ENCODE measurements around the gene COX4I1. TPM values are rescaled to one million over a fixed set of nuclear protein-coding genes. Genes with fewer than 3 reads are reported as not detected.

COX4I1 gene
- total and polyA plus RNA-seq, 7 donors = 627 to 1,800 (median 1,031) TPM

DNA sequence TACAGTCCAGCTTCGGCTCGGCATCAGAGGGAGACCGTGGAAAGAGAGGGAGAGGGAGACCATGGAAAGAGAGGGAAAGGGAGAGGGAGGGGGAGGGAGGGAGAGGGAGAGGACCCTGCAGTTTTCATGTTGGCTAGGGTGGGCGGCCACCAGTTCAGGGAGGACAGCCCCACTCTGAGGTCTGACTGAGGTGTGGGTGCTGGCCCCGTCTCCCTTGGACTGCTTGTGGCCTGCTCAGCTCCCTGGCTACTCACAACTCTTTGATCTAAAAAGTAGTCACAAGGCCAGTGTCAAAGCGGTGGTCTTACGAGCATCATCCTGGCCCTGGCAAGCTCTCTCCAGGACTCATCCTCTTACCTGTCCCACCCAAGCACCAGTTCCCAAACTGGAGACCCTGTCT, 9.4 kb downstream of the COX4I1 start:
- ATAC-seq = peak in 1 of 4 donors; percentile 28

DNA sequence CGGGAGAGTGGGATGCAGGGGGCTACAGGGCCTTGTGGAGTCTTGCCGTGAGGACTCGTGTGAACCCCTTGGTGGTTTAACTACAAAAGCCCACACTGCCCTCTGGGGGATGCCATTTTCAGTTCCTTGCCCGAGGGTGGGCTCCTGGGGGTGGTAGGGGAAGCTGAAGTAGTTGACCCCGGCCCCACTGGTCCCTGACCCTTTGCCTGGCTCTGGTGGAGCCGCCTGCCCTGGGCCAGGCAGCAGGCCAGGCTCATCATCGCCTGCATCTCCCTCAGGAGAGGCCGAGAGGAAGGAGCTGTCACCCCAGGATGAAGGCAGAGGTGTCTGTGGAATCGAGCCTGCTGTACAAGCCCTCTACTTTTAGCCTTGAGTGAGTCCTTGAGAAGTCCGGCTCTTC, 10.2 kb downstream of the COX4I1 start:
- DNase-seq = no peak
- Histone ChIP-seq H3K27ac (no peak overlapping the region), H3K36me3 (ENCODE audit: insufficient read depth in 1 of 2, low read depth in 1 of 2) (peaks cover 0 to 28% of the 10 kb centered on the region in 2 donors), H3K4me1 (no peaks in the 10 kb centered on the region), H3K27me3 (ENCODE audit: insufficient read depth in 3 of 3, low read length in 2 of 3) (peaks cover 0 to 3% (median 0%) of the 10 kb centered on the region in 3 donors), H3K4me3 (no peak overlapping the region), H3K9me3 (no peaks in the 10 kb centered on the region)
- WGBS, 3 donors = 69 to 75% (median 71%) methylated on average over 10 of the region's 10 CpGs
- TF ChIP-seq, protein P1, sequence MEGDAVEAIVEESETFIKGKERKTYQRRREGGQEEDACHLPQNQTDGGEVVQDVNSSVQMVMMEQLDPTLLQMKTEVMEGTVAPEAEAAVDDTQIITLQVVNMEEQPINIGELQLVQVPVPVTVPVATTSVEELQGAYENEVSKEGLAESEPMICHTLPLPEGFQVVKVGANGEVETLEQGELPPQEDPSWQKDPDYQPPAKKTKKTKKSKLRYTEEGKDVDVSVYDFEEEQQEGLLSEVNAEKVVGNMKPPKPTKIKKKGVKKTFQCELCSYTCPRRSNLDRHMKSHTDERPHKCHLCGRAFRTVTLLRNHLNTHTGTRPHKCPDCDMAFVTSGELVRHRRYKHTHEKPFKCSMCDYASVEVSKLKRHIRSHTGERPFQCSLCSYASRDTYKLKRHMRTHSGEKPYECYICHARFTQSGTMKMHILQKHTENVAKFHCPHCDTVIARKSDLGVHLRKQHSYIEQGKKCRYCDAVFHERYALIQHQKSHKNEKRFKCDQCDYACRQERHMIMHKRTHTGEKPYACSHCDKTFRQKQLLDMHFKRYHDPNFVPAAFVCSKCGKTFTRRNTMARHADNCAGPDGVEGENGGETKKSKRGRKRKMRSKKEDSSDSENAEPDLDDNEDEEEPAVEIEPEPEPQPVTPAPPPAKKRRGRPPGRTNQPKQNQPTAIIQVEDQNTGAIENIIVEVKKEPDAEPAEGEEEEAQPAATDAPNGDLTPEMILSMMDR (IDR thresholded peaks at IDR 0.05) = no peak
- no peak for ATAC-seq
- intact Hi-C loops (cut with DNase I) = loop anchor here in 1 of 2 donors (10.0 kb wide), 1 partner anchor 1505 kb away; the partner anchor contains the start of gene C16orf95

More for the DNA sequence above, 9.4 kb downstream of the COX4I1 start:
- Histone ChIP-seq H3K36me3 (ENCODE audit: insufficient read depth in 1 of 2, low read depth in 1 of 2) (peaks cover 0 to 33% of the 10 kb centered on the region in 2 donors), H3K27ac (no peak overlapping the region), H3K27me3 (ENCODE audit: insufficient read depth in 3 of 3, low read length in 2 of 3) (peaks cover 0 to 3% (median 0%) of the 10 kb centered on the region in 3 donors), H3K4me1 (no peaks in the 10 kb centered on the region), H3K4me3 (no peak overlapping the region), H3K9me3 (no peaks in the 10 kb centered on the region)
- intact Hi-C loops (cut with DNase I) = loop anchor here in 1 of 2 donors (10.0 kb wide), 1 partner anchor 1506 kb away; the partner anchor contains the start of gene C16orf95
- no peak for DNase-seq
- 81 to 93% (median 89%) methylated on average over 7 of the region's 7 CpGs for WGBS, 3 donors
- TF ChIP-seq, protein P1 (IDR thresholded peaks at IDR 0.05) = no peak

DNA sequence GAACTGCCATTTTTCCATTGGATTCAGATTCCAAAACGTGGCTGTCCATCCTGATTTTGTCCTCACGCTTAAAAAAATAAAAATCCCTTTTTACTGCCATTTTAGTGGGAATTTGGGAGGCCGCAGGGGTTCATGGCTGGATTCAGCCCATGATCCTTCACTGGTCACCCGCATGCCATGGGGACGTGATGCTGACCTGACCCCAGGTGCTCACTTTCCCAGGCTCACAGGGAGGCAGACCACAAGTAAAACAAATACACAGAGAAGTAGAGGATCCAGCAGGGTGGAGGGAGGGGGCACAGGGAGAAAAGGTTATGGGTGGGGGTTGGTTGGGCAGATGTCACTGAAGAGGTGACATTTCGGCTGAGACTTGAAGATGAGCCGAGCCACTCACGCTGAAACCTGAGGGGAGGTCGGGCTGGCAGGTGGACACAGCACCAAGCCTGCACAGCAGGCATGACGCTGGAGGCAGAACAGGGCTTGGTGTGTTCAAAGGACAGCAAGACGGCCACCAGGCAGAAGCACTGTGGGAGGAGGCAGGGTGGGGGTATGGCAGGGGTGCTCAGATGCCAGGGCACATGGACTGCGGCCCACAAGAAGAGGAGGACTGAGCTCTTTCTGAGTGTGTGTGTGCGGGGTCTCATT, 10.7 kb downstream of the COX4I1 start:
- Histone ChIP-seq H3K4me3 (no peak overlapping the region), H3K27me3 (ENCODE audit: insufficient read depth in 3 of 3, low read length in 2 of 3) (peaks cover 0 to 4% (median 0%) of the 10 kb centered on the region in 3 donors), H3K4me1 (no peaks in the 10 kb centered on the region), H3K9me3 (no peaks in the 10 kb centered on the region), H3K36me3 (ENCODE audit: insufficient read depth in 1 of 2, low read depth in 1 of 2) (peaks cover 0 to 22% of the 10 kb centered on the region in 2 donors), H3K27ac (no peak overlapping the region)
- ATAC-seq (no peak), DNase-seq (no peak)
- WGBS, 3 donors = 83 to 88% (median 87%) methylated on average over 13 of the region's 13 CpGs
- TF ChIP-seq, protein P1 (IDR thresholded peaks at IDR 0.05) = no peak
- intact Hi-C loops (cut with DNase I) = no loop called here

DNA sequence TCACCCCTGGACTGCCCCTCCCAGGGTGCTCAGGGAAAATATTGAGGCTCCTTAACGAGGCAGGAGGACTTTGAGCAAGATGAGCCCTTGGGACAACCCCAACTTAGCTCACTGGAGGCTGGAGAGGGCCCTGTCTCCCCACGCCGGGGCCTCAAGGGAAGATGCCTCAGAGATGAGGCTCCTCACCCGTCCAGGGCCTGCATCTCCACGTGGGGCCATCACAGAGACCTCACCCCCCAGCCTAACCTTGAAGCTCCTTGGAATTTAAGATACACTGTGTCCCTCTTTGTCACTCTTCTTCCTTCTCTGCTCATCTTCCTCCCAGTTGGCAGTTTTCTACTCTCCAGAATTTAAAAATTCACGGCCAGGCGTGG, 11.2 kb downstream of the COX4I1 start:
- H3K36me3 ChIP-seq (ENCODE audit: insufficient read depth in 1 of 2, low read depth in 1 of 2) = peaks cover 0 to 17% of the 10 kb centered on the region in 2 donors
- H3K27me3 ChIP-seq (ENCODE audit: insufficient read depth in 3 of 3, low read length in 2 of 3) = peaks cover 0 to 8% (median 0%) of the 10 kb centered on the region in 3 donors
- no peaks in the 10 kb centered on the region for H3K4me1 ChIP-seq
- WGBS, 3 donors = 77 to 81% (median 81%) methylated on average over 7 of the region's 7 CpGs
- H3K4me3 ChIP-seq = no peak overlapping the region
- no peak for DNase-seq
- ATAC-seq = no peak
- H3K27ac ChIP-seq = no peak overlapping the region
- TF ChIP-seq, protein P1 (IDR thresholded peaks at IDR 0.05) = no peak
- H3K9me3 ChIP-seq = no peaks in the 10 kb centered on the region
- intact Hi-C loops (cut with DNase I) = no loop called here
